ENCODE measurements around the gene FBXO42. TPM values are rescaled to one million over a fixed set of nuclear protein-coding genes. Genes with fewer than 3 reads are reported as not detected.

FBXO42 gene
- total and polyA plus RNA-seq, 9 of the 15 experiments (the other 6 are each of a cell fraction or from before 2014, with no cell fraction given): 7.2 to 24.8 (median 17.4) TPM

DNA sequence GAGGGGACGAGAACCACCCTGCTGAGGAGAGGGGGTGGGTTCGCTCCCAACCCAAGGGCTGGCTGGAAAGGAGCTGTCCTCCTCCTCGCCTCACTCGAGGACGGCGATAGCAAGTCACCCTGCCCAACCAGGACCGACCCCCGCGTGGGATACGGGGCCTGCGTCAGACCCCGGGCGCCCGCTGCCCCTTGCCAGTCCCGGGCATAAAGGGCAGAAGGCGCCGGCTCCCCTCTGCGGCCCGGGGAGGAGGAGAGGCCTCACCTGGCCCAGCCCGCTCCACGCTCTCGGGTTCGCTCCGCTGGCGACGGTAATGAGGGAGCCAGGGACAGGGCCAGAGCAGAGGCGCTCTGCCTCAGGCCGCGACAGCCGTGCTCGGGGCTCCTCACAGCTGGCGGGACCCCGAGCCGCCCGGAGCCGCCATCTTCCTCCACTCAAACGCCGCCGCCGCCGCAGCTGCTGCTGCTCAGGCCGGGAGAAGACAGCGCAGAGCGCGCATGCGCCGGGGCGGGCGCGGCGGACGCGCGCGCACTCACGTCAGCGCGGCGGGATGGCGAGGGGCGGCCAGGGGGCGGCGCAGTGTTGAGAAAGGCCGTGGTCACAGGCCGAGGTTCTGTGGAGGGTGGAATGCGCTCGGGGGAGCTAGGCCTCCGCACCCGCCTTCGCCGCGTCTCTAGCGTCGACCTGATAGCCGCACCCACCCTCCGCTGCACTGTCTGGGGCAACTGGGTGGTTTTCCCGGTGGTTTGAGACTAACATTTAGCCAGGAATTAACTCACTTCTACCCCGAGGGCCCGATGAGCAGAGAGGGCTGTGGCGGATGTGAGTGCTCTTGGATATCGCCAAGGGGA, at the start of gene FBXO42 (continued):
- TF ChIP-seq, protein P1, sequence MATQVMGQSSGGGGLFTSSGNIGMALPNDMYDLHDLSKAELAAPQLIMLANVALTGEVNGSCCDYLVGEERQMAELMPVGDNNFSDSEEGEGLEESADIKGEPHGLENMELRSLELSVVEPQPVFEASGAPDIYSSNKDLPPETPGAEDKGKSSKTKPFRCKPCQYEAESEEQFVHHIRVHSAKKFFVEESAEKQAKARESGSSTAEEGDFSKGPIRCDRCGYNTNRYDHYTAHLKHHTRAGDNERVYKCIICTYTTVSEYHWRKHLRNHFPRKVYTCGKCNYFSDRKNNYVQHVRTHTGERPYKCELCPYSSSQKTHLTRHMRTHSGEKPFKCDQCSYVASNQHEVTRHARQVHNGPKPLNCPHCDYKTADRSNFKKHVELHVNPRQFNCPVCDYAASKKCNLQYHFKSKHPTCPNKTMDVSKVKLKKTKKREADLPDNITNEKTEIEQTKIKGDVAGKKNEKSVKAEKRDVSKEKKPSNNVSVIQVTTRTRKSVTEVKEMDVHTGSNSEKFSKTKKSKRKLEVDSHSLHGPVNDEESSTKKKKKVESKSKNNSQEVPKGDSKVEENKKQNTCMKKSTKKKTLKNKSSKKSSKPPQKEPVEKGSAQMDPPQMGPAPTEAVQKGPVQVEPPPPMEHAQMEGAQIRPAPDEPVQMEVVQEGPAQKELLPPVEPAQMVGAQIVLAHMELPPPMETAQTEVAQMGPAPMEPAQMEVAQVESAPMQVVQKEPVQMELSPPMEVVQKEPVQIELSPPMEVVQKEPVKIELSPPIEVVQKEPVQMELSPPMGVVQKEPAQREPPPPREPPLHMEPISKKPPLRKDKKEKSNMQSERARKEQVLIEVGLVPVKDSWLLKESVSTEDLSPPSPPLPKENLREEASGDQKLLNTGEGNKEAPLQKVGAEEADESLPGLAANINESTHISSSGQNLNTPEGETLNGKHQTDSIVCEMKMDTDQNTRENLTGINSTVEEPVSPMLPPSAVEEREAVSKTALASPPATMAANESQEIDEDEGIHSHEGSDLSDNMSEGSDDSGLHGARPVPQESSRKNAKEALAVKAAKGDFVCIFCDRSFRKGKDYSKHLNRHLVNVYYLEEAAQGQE (IDR thresholded peaks at IDR 0.05; ENCODE audit: borderline replicate concordance): peak; percentile 49; the same call in 1 of the 2 replicates
- TF ChIP-seq, protein P1 (CRISPR knock-in tag; IDR thresholded peaks at IDR 0.05; ENCODE audit: low read depth): peak; percentile 70; the same call in 1 of the 2 replicates
- TF ChIP-seq CHD4 (IDR thresholded peaks at IDR 0.05; ENCODE audit: insufficient read depth, insufficient replicate concordance, low read depth, low read length, poor library complexity, severe bottlenecking) (no peak), TGIF2 (CRISPR knock-in tag; IDR thresholded peaks at IDR 0.05) (peak; percentile 80), PHF20 (IDR thresholded peaks at IDR 0.05; ENCODE audit: partially characterized antibody) (peak; percentile 71), HDAC3 (IDR thresholded peaks at IDR 0.05; ENCODE audit: borderline replicate concordance, partially characterized antibody) (no peak), PCBP2 (IDR thresholded peaks at IDR 0.05; ENCODE audit: low read depth, low read length, poor library complexity, severe bottlenecking) (no peak), U2AF1 (optimal IDR thresholded peaks at IDR 0.05; ENCODE audit: low read depth, low read length) (peak; percentile 73), TCF7L2 (IDR thresholded peaks at IDR 0.05; ENCODE audit: low read depth, low read length) (no peak), CBFA2T2 (conservative IDR thresholded peaks at IDR 0.05) (no peak), FOSL1 (tag; conservative IDR thresholded peaks at IDR 0.05) (no peak), CEBPB (tag; IDR thresholded peaks at IDR 0.05) (peak; percentile 76)
- TF ChIP-seq, protein P2, sequence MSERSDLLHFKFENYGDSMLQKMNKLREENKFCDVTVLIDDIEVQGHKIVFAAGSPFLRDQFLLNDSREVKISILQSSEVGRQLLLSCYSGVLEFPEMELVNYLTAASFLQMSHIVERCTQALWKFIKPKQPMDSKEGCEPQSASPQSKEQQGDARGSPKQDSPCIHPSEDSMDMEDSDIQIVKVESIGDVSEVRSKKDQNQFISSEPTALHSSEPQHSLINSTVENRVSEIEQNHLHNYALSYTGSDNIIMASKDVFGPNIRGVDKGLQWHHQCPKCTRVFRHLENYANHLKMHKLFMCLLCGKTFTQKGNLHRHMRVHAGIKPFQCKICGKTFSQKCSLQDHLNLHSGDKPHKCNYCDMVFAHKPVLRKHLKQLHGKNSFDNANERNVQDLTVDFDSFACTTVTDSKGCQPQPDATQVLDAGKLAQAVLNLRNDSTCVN (CRISPR knock-in tag; IDR thresholded peaks at IDR 0.05): 0 out of 2 replicates have a peak, but pooled peaks have one; percentile 34
- TF ChIP-seq, protein P3, sequence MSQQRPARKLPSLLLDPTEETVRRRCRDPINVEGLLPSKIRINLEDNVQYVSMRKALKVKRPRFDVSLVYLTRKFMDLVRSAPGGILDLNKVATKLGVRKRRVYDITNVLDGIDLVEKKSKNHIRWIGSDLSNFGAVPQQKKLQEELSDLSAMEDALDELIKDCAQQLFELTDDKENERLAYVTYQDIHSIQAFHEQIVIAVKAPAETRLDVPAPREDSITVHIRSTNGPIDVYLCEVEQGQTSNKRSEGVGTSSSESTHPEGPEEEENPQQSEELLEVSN (IDR thresholded peaks at IDR 0.05; ENCODE audit: borderline replicate concordance in 1 of 2, extremely low read depth in 1 of 2, insufficient read depth in 1 of 2, insufficient read length in 1 of 2, low read depth in 1 of 2, low read length in 1 of 2, poor library complexity in 1 of 2, severe bottlenecking in 1 of 2): peak; percentile 92 to 95
- TF ChIP-seq, protein P4, sequence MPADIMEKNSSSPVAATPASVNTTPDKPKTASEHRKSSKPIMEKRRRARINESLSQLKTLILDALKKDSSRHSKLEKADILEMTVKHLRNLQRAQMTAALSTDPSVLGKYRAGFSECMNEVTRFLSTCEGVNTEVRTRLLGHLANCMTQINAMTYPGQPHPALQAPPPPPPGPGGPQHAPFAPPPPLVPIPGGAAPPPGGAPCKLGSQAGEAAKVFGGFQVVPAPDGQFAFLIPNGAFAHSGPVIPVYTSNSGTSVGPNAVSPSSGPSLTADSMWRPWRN (IDR thresholded peaks at IDR 0.05; ENCODE audit: low read depth): no peak

All from K562 (cell line).